ENCODE results near the gene VAC14. TPM values are rescaled to one million over a fixed set of nuclear protein-coding genes. Genes with fewer than 3 reads are reported as not detected.

The VAC14 gene
- polyA plus RNA-seq, 2 of the 4 experiments (the other 2 are of a cell fraction): 25.3 to 27.0 TPM

DNA sequence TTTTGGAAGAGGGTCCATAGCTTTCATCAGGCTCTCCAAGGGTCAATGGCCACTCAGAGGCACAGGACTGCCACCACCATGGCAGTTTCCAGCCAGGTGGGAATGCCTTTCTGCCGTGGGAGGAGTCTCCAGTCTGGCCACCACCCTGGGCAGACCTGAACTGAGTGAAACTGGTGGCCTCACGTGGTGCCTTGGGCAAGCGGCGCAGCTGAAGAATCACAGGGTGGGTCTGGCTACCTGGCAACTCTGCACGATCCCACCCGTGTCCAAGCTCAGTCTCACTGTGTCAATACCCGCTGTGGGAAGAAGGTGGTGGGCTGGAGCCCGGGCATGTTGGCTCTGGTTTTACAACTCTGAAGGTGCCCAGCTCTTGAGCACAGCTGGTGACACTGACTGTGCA, 31.8 kb downstream of the VAC14 start:
- no peak for FAIRE-seq
- Histone ChIP-seq H3K4me3 (no peak overlapping the region), H3K27ac (peak overlapping the region in 1 of 2 experiments; percentile 19; a peak in 1 of 6 replicates), H3K9me3 (no peaks in the 10 kb centered on the region), H3K4me1 (peaks cover 27% of the 10 kb centered on the region), H3K4me2 (no peak overlapping the region)
- TF ChIP-seq, protein P1, sequence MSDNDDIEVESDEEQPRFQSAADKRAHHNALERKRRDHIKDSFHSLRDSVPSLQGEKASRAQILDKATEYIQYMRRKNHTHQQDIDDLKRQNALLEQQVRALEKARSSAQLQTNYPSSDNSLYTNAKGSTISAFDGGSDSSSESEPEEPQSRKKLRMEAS (IDR thresholded peaks at IDR 0.05): no peak
- TF ChIP-seq HOXA7 (CRISPR knock-in tag; IDR thresholded peaks at IDR 0.05): no peak
- no peak for TF ChIP-seq NR3C1 (IDR thresholded peaks at IDR 0.05)
- no peak for TF ChIP-seq EHF (CRISPR knock-in tag; IDR thresholded peaks at IDR 0.05)
- TF ChIP-seq TFCP2L1 (CRISPR knock-in tag; IDR thresholded peaks at IDR 0.05): no peak
- no peak for TF ChIP-seq ZSCAN20 (CRISPR knock-in tag; IDR thresholded peaks at IDR 0.05)
- ATAC-seq: no peak
- ChIA-PET POLR2A (interaction anchor here (0.7 kb wide), 1 partner anchor 62 kb away, joined by 5 read pairs; no protein-coding TSS in a partner anchor), CTCF (interaction anchor here (2.7 to 17.5 kb wide), 8 partner anchors 10 to 116 kb away, joined by 23 to 463 read pairs (median 46); partner anchors contain the start of gene MTSS2)
- no peak for DNase-seq (ENCODE audit: low read depth in 1 of 2, low spot score in 1 of 2)
- 100% methylated on average over 7 of the region's 8 CpGs for WGBS (ENCODE audit: missing lambda C conversion rate)

DNA sequence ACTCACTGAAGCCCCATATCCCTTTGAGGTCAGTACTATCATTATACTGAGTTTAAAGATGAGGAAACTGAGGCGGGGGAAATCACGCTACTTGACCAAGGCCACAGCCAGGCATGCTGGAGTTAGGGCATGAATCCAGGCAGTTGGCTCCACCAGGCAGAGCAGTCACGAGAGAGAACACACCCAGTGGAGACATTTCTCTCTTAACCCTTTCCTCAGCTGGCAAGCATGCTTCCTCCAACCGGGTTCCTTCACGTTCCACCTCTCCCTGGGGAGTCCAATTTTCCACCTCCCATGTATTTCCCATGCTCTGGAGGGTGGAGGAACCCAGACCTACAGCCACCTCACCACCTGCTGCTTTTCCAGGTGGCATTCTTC, 32.8 kb downstream of the VAC14 start:
- TF ChIP-seq RFX5 (IDR thresholded peaks at IDR 0.05) (no peak), CBX8 (IDR thresholded peaks at IDR 0.05) (no peak), PHF8 (IDR thresholded peaks at IDR 0.05; ENCODE audit: borderline replicate concordance, low read depth) (no peak), NPAS2 (CRISPR knock-in tag; IDR thresholded peaks at IDR 0.05; ENCODE audit: borderline replicate concordance) (no peak), TFCP2L1 (CRISPR knock-in tag; IDR thresholded peaks at IDR 0.05) (no peak)
- TF ChIP-seq, protein P1 (IDR thresholded peaks at IDR 0.05): no peak
- H3K4me1 ChIP-seq: peaks cover 27% of the 10 kb centered on the region
- ChIA-PET POLR2A (no interaction called here), CTCF (interaction anchor here (1.1 to 17.5 kb wide), 6 partner anchors 9 to 86 kb away, joined by 3 to 463 read pairs (median 39); partner anchors contain the start of gene MTSS2)
- peak overlapping the region; percentile 42 for H3K4me2 ChIP-seq
- peak overlapping the region; percentile 39 to 60; a peak in 3 of 6 replicates for H3K27ac ChIP-seq
- DNase-seq (ENCODE audit: low read depth in 1 of 2, low spot score in 1 of 2) (no peak), FAIRE-seq (no peak), ATAC-seq (no peak)
- WGBS (ENCODE audit: missing lambda C conversion rate): 54% methylated on average over 5 of the region's 5 CpGs
- no peak overlapping the region for H3K4me3 ChIP-seq
- no peaks in the 10 kb centered on the region for H3K9me3 ChIP-seq

DNA sequence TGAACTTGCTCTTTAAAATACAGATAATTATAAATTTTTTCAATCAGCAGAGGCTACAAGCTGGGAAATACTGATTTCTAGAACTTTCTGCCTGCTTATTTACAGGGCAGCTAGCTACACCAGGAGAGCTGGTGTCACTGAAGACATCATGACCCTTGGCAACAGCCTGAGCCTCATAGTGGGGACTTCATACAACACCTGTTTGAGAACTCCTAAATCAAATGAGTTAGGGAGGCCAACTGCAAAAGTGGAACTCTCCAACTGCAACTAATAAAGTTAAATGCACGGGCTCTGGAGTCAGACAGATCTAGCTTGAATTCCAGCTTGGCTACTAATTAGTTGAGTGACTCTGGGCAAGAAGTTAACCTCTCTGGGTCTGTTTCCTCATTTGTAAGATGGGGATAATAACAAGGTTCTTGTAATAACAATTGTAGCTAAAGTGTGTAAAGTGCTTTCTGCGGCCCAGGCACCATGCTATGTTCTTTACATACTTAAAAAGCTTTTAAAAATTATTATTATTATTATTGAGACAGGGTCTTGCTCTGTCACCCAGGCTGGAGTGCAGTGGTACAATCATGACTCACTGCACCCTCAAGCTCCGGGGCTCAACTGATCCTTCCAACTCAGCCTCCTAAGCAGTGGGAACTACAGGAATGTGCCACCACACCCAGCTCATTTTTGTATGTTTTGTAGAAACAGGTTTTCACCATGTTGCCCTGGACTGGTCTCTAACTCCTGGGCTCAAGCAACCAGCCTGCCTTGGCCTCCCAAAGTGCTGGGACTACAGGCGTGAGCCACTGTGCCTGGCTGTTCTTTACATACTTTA, 33.4 kb downstream of the VAC14 start:
- CTCF ChIA-PET: interaction anchor here (0.6 to 17.5 kb wide), 9 partner anchors 9 to 308 kb away, joined by 3 to 463 read pairs (median 5); partner anchors contain the start of gene MTSS2

More for the DNA sequence above, 33.4 kb downstream of the VAC14 start:
- 59% methylated on average over 4 of the region's 4 CpGs for WGBS (ENCODE audit: missing lambda C conversion rate)
- POLR2A ChIA-PET: no interaction called here
- Histone ChIP-seq H3K4me3 (no peak overlapping the region), H3K4me1 (peaks cover 27% of the 10 kb centered on the region), H3K4me2 (peak overlapping the region; percentile 42), H3K27ac (peak overlapping the region; percentile 13 to 60; a peak in 3 of 6 replicates), H3K9me3 (no peaks in the 10 kb centered on the region)
- ATAC-seq: no peak
- DNase-seq (ENCODE audit: low read depth in 1 of 2, low spot score in 1 of 2): no peak
- TF ChIP-seq TP53 (CRISPR knock-in tag; IDR thresholded peaks at IDR 0.05) (no peak), JUNB (IDR thresholded peaks at IDR 0.05) (no peak), MAFK (IDR thresholded peaks at IDR 0.05; ENCODE audit: partially characterized antibody) (no peak), RARB (CRISPR knock-in tag; IDR thresholded peaks at IDR 0.05) (no peak), HDAC2 (IDR thresholded peaks at IDR 0.05) (no peak), ZNF302 (CRISPR knock-in tag; IDR thresholded peaks at IDR 0.05) (no peak), KDM1A (IDR thresholded peaks at IDR 0.05; ENCODE audit: low read depth) (no peak), HOXB5 (CRISPR knock-in tag; IDR thresholded peaks at IDR 0.05) (no peak), MAZ (IDR thresholded peaks at IDR 0.05; ENCODE audit: borderline replicate concordance, low read depth, low read length) (no peak)
- TF ChIP-seq, protein P2, sequence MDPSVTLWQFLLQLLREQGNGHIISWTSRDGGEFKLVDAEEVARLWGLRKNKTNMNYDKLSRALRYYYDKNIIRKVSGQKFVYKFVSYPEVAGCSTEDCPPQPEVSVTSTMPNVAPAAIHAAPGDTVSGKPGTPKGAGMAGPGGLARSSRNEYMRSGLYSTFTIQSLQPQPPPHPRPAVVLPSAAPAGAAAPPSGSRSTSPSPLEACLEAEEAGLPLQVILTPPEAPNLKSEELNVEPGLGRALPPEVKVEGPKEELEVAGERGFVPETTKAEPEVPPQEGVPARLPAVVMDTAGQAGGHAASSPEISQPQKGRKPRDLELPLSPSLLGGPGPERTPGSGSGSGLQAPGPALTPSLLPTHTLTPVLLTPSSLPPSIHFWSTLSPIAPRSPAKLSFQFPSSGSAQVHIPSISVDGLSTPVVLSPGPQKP (IDR thresholded peaks at IDR 0.05; ENCODE audit: low read depth, low read length): no peak
- TF ChIP-seq, protein P3, sequence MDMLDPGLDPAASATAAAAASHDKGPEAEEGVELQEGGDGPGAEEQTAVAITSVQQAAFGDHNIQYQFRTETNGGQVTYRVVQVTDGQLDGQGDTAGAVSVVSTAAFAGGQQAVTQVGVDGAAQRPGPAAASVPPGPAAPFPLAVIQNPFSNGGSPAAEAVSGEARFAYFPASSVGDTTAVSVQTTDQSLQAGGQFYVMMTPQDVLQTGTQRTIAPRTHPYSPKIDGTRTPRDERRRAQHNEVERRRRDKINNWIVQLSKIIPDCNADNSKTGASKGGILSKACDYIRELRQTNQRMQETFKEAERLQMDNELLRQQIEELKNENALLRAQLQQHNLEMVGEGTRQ (IDR thresholded peaks at IDR 0.05): no peak
- no peak for FAIRE-seq

All from A549 (cell line).